ENCODE data around the gene CFAP99.

DNA sequence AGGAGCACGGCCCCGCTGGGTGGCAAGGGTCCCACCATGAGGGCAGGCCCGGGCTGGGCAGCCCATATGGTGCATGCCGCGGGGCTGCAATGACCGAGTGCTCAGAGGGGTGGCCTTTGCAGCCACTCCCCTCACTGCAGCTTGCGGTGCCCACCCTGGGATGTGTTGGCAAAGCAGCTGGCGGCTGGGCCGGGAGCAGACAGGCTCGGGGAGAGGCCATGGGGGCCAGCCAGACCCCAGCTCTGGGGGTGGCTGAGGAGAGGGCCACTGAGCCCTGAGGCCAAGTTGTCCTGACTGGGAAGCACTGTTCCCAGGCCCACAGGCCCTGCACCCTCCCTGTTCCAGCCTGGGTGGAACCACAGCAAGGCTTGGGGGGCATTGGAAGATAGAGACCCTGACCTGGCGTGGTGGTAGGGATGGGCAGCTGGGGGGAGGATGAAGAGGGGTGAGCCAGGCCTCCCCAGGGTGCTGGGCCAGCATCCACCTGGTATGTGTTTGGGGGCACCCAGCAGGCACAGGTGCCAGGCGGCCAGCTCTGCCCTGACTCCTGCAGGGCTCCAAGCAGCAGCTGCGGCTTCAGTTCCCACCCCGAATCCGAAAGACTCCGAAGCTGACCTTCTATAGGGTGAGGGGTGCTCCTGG is 31.8 kb downstream of the CFAP99 start:
- no peak for TF ChIP-seq RFX5 (IDR thresholded peaks at IDR 0.05; ENCODE audit: low read depth, low read length)
- TF ChIP-seq, protein P1, sequence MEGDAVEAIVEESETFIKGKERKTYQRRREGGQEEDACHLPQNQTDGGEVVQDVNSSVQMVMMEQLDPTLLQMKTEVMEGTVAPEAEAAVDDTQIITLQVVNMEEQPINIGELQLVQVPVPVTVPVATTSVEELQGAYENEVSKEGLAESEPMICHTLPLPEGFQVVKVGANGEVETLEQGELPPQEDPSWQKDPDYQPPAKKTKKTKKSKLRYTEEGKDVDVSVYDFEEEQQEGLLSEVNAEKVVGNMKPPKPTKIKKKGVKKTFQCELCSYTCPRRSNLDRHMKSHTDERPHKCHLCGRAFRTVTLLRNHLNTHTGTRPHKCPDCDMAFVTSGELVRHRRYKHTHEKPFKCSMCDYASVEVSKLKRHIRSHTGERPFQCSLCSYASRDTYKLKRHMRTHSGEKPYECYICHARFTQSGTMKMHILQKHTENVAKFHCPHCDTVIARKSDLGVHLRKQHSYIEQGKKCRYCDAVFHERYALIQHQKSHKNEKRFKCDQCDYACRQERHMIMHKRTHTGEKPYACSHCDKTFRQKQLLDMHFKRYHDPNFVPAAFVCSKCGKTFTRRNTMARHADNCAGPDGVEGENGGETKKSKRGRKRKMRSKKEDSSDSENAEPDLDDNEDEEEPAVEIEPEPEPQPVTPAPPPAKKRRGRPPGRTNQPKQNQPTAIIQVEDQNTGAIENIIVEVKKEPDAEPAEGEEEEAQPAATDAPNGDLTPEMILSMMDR (conservative IDR thresholded peaks at IDR 0.05; ENCODE audit: low read depth, low read length) = no peak

All from IMR-90 (cell line).